Liver (tissue), 9 donors: Measurements from ENCODE around the gene LTN1. TPM values are rescaled to one million over a fixed set of nuclear protein-coding genes. Genes with fewer than 3 reads are reported as not detected.

ENCODE experiments used
- DNase-seq: peaks from one replicate; pipeline ENCODE4 v3.0.0-alpha.2; 2017; ENCODE audit warnings: low spot score
- H3K27ac ChIP-seq, 2 donors: one replicate each; pipeline ENCODE4 v1.7.0; 2013; ENCODE audit warnings: inconsistent platforms in 2 of 2, low read length in 2 of 2, control low read depth in 1 of 2, low read depth in 1 of 2, mild to moderate bottlenecking in 1 of 2
- H3K27me3 ChIP-seq, 4 donors: one replicate each; pipeline versions ENCODE4 v1.6.1 to v1.7.0; 2013; ENCODE audit warnings: low read length in 3 of 4, inconsistent platforms in 1 of 4, mild to moderate bottlenecking in 1 of 4, moderate library complexity in 1 of 4; ENCODE audit not compliant: control insufficient read depth in 4 of 4, insufficient read depth in 4 of 4
- H3K36me3 ChIP-seq, 4 donors: one replicate each; pipeline versions ENCODE4 v1.6.1 to v1.7.0; 2013; ENCODE audit warnings: low read length in 3 of 4, mild to moderate bottlenecking in 3 of 4, low read depth in 1 of 4, moderate library complexity in 1 of 4; ENCODE audit not compliant: control insufficient read depth in 4 of 4, insufficient read depth in 3 of 4
- H3K4me1 ChIP-seq, 4 donors: one replicate each; pipeline versions ENCODE4 v1.6.1 to v1.7.0; 2013; ENCODE audit warnings: low read length in 3 of 4, mild to moderate bottlenecking in 3 of 4, moderate library complexity in 1 of 4; ENCODE audit not compliant: control insufficient read depth in 4 of 4, insufficient read depth in 4 of 4
- H3K4me3 ChIP-seq, 3 donors: one replicate each; pipeline versions ENCODE4 v1.6.1 to v1.7.0; 2013; ENCODE audit warnings: low read length in 3 of 3, control low read depth in 1 of 3, low read depth in 1 of 3, mild to moderate bottlenecking in 1 of 3
- H3K9ac ChIP-seq, 2 donors: one replicate each; pipeline ENCODE4 v1.7.0; 2013; ENCODE audit warnings: low read length in 2 of 2, mild to moderate bottlenecking in 2 of 2, moderate library complexity in 2 of 2, control low read depth in 1 of 2, low read depth in 1 of 2
- H3K9me3 ChIP-seq, 4 donors: one replicate each; pipeline versions ENCODE4 v1.6.1 to v1.7.0; 2013; ENCODE audit warnings: low read length in 3 of 4; ENCODE audit not compliant: control insufficient read depth in 4 of 4
- ATF3 ChIP-seq: IDR thresholded peaks from 2 replicates; pipeline ENCODE4 v1.6.1; 2016; ENCODE audit warnings: antibody characterized with exemption
- EGR1 ChIP-seq, 2 donors: IDR thresholded peaks; 2 replicates each; pipeline ENCODE4 v1.6.1; 2016 to 2018; ENCODE audit warnings: antibody characterized with exemption in 2 of 2, low read depth in 2 of 2
- FOXA2 ChIP-seq: IDR thresholded peaks from 2 replicates; pipeline ENCODE4 v1.6.1; 2016; ENCODE audit warnings: antibody characterized with exemption
- GABPA ChIP-seq, 2 donors: IDR thresholded peaks in 1 of 2; conservative IDR thresholded peaks in 1 of 2; 2 replicates each; pipeline ENCODE4 v1.6.1; 2016; ENCODE audit warnings: antibody characterized with exemption in 2 of 2, mild to moderate bottlenecking in 1 of 2, moderate library complexity in 1 of 2
- HNF4A ChIP-seq, 2 donors: conservative IDR thresholded peaks; 2 replicates each; pipeline ENCODE4 v1.6.1; 2016; ENCODE audit warnings: antibody characterized with exemption in 2 of 2, mild to moderate bottlenecking in 2 of 2
- HNF4G ChIP-seq: IDR thresholded peaks from 2 replicates; pipeline ENCODE4 v1.6.1; 2016; ENCODE audit warnings: antibody characterized with exemption
- JUND ChIP-seq, 2 donors: IDR thresholded peaks; 2 replicates each; pipeline ENCODE4 v1.6.1; 2016; ENCODE audit warnings: antibody characterized with exemption in 2 of 2
- RAD21 ChIP-seq, 2 donors: IDR thresholded peaks; 2 replicates each; pipeline ENCODE4 v1.6.1; 2016; ENCODE audit warnings: antibody characterized with exemption in 2 of 2, mild to moderate bottlenecking in 2 of 2
- REST ChIP-seq: IDR thresholded peaks from 2 replicates; pipeline ENCODE4 v1.6.1; 2016; ENCODE audit warnings: antibody characterized with exemption, mild to moderate bottlenecking
- RXRA ChIP-seq, 2 donors: IDR thresholded peaks; 2 replicates each; pipeline ENCODE4 v1.6.1; 2017 to 2018; ENCODE audit warnings: antibody characterized with exemption in 2 of 2, mild to moderate bottlenecking in 1 of 2
- SP1 ChIP-seq: IDR thresholded peaks from 2 replicates; pipeline ENCODE4 v1.6.1; 2018; ENCODE audit warnings: antibody characterized with exemption, mild to moderate bottlenecking
- TAF1 ChIP-seq: conservative IDR thresholded peaks from 2 replicates; pipeline ENCODE4 v1.6.1; 2016; ENCODE audit warnings: antibody characterized with exemption, mild to moderate bottlenecking
- YY1 ChIP-seq: IDR thresholded peaks from 2 replicates; pipeline ENCODE4 v1.6.1; 2016; ENCODE audit warnings: antibody characterized with exemption, mild to moderate bottlenecking
- WGBS: extraction: QIAGEN DNeasy Blood & Tissue Kit; methylation state at CpG from one replicate; pipeline ENCODE4 v1.1.7; 2013; 5-methylcytosine and 5-hydroxymethylcytosine counted together
- polyA plus RNA-seq, 2 donors: library from polyadenylated mRNA; stranded (reverse) in 1 of 2; unstranded in 1 of 2; fragments of 200-250 nt in 1 of 2; fragments of >200 nt in 1 of 2; fragmentation: Nextera tagmentation in 1 of 2; extraction: Ambion mirVana in 1 of 2; gene quantifications; one replicate each; pipeline versions ENCODE4 v1.2.1 to v1.2.3, GENCODE V29; 2013 to 2015
- total RNA-seq, 2 donors: library from RNA; depleted of rRNA; stranded (reverse); fragments of >200 nt; gene quantifications; one replicate each; pipeline ENCODE4 v1.2.3, GENCODE V29; 2014
- TF ChIP-seq, protein P1 (sequence below): IDR thresholded peaks from 2 replicates; pipeline ENCODE4 v1.6.1; 2016; ENCODE audit warnings: antibody characterized with exemption
- donor health status: healthy.
- donor health status: healthy.
- donor health status: healthy.
- donor health status: healthy.
- donor health status: healthy.

LTN1 gene
- total and polyA plus RNA-seq, 4 donors = 3.9 to 22.1 (median 9.6) TPM

GRCh38 chr21:28979092-28979491, 13.6 kb downstream of the LTN1 start:
- Histone ChIP-seq H3K4me3 (no peak overlapping the region), H3K9me3 (no peaks in the 10 kb centered on the region), H3K4me1 (no peaks in the 10 kb centered on the region), H3K27me3 (no peaks in the 10 kb centered on the region), H3K9ac (no peak overlapping the region), H3K27ac (no peak overlapping the region), H3K36me3 (peaks cover 7 to 57% (median 41%) of the 10 kb centered on the region in 4 donors)
- 100% methylated on average over 1 of the region's 1 CpG for WGBS
- no peak for DNase-seq
- TF ChIP-seq EGR1 (IDR thresholded peaks at IDR 0.05; ENCODE audit: low read depth in 2 of 2) = no peak
- no peak for TF ChIP-seq REST
- TF ChIP-seq RAD21 (IDR thresholded peaks at IDR 0.05) = no peak

- Histone ChIP-seq H3K36me3 (peaks cover 5 to 38% (median 31%) of the 10 kb centered on the region in 4 donors), H3K4me3 (no peak overlapping the region), H3K27me3 (no peaks in the 10 kb centered on the region), H3K9ac (no peak overlapping the region), H3K4me1 (no peaks in the 10 kb centered on the region), H3K27ac (no peak overlapping the region), H3K9me3 (no peaks in the 10 kb centered on the region)
- 80% methylated on average over 3 of the region's 3 CpGs for WGBS
- DNase-seq = no peak
- TF ChIP-seq JUND (IDR thresholded peaks at IDR 0.05) (no peak), HNF4A (conservative IDR thresholded peaks at IDR 0.05) (no peak)
Observed at GRCh38 chr21:28975397-28975796, 17.3 kb downstream of the LTN1 start.

DNA sequence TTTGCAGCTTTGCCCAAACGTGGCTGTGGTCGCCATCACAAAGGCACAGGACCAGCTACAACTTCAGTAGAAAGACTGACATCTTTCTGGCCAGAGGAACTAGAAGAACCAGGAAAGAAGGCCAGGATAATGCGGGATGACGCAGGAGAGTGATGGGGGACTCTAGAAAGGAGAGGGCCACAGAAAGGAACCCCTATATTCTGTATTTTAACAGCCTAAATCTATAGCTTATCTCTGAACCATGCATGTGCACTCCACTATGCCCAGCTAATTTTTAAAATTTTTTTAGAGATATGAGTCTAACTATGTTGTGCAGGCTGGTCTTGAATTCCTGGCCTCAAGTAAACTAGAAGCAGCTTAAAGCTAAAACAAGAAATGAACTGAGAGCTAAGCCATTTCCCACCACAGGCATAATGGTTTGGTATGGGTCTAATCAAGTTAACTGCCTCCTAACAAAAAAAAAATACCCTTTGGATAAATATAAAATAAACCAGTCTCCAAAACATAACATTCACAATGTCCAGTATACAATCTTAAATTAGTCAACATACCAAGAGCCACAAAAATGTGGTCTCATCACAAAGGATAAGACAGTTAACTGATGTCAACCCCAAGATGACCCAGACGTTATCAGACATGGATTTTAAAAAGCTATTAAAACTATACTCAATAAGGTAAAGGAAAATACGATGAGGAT, 18.0 kb downstream of the LTN1 start:
- Histone ChIP-seq H3K9me3 (no peaks in the 10 kb centered on the region), H3K36me3 (peaks cover 6 to 44% (median 34%) of the 10 kb centered on the region in 4 donors)

GRCh38 chr21:28972398-28972797, 20.3 kb downstream of the LTN1 start:
- 91% methylated on average over 6 of the region's 6 CpGs for WGBS
- TF ChIP-seq FOXA2 (no peak), REST (no peak), SP1 (no peak), ATF3 (no peak), TAF1 (no peak), RXRA (IDR thresholded peaks at IDR 0.05) (no peak), RAD21 (IDR thresholded peaks at IDR 0.05) (no peak), JUND (IDR thresholded peaks at IDR 0.05) (no peak), HNF4G (no peak), HNF4A (conservative IDR thresholded peaks at IDR 0.05) (no peak), YY1 (no peak), EGR1 (IDR thresholded peaks at IDR 0.05; ENCODE audit: low read depth in 2 of 2) (no peak)
- TF ChIP-seq, protein P1, sequence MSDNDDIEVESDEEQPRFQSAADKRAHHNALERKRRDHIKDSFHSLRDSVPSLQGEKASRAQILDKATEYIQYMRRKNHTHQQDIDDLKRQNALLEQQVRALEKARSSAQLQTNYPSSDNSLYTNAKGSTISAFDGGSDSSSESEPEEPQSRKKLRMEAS = no peak

More for the DNA sequence above, 18.0 kb downstream of the LTN1 start:
- no peaks in the 10 kb centered on the region for H3K4me1 ChIP-seq
- no peak overlapping the region for H3K27ac ChIP-seq
- whole genome bisulfite sequencing = 96% methylated on average over 6 of the region's 6 CpGs
- H3K9ac ChIP-seq = no peak overlapping the region
- no peak overlapping the region for H3K4me3 ChIP-seq
- no peak for DNase-seq
- no peaks in the 10 kb centered on the region for H3K27me3 ChIP-seq
- no peak for TF ChIP-seq SP1
- TF ChIP-seq GABPA (IDR thresholded peaks at IDR 0.05 in 1 of 2, conservative IDR thresholded peaks at IDR 0.05 in 1 of 2) = no peak

More at GRCh38 chr21:28972398-28972797, 20.3 kb downstream of the LTN1 start:
- H3K27me3 ChIP-seq = no peaks in the 10 kb centered on the region
- no peaks in the 10 kb centered on the region for H3K4me1 ChIP-seq
- H3K9ac ChIP-seq = no peak overlapping the region
- no peak overlapping the region for H3K27ac ChIP-seq
- DNase-seq = no peak
- peaks cover 8 to 55% (median 39%) of the 10 kb centered on the region in 4 donors for H3K36me3 ChIP-seq
- H3K9me3 ChIP-seq = no peaks in the 10 kb centered on the region
- H3K4me3 ChIP-seq = no peak overlapping the region
